ENCODE measurements around the gene MBTPS2.
A peak's percentile ranks its signal among the peaks of the same experiment; 100 is the strongest.
"Not testable (repeated sequence)": the region's sequence is repeated elsewhere in the genome, so short reads cannot be mapped to it uniquely, and the experiment has no call there.

Gene MBTPS2

GRCh38 chrX:21863241-21863640 is 23.8 kb downstream of the MBTPS2 start:
- DNase-seq, result no peak

GRCh38 chrX:21865436-21865835 is 26.0 kb downstream of the MBTPS2 start:
- DNase-seq, result no peak

GRCh38 chrX:21870494-21870893 is 31.1 kb downstream of the MBTPS2 start:
- no peak for DNase-seq

- DNase-seq, result no peak
Observed at GRCh38 chrX:21873063-21873775, 33.8 kb downstream of the MBTPS2 start.

- DNase-seq, result not testable (repeated sequence)
Observed at GRCh38 chrX:21874182-21874581, 34.8 kb downstream of the MBTPS2 start.

- no peak for DNase-seq
Observed at GRCh38 chrX:21875013-21875412, 35.6 kb downstream of the MBTPS2 start.

- DNase-seq, result no peak
Observed at GRCh38 chrX:21881881-21882574, 42.6 kb downstream of the MBTPS2 start.

- no peak for DNase-seq
Observed at GRCh38 chrX:21883258-21883657, 43.8 kb downstream of the MBTPS2 start.

GRCh38 chrX:21885568-21885967 is 46.2 kb downstream of the MBTPS2 start:
- no peak for DNase-seq

GRCh38 chrX:21905313-21905712 is 65.9 kb downstream of the MBTPS2 start:
- peak in 1 of 3 experiments; percentile 33 for DNase-seq

- peak in 1 of 3 experiments; percentile 40 for DNase-seq
Observed at GRCh38 chrX:21905953-21906352, 66.5 kb downstream of the MBTPS2 start.

- no peak for DNase-seq
Observed at GRCh38 chrX:21907260-21907659, 67.8 kb downstream of the MBTPS2 start.

GRCh38 chrX:21911481-21911880 is 72.1 kb downstream of the MBTPS2 start:
- DNase-seq, result no peak

GRCh38 chrX:21912220-21912619 is 72.8 kb downstream of the MBTPS2 start:
- DNase-seq, result no peak

- no peak for DNase-seq
Observed at GRCh38 chrX:21912989-21913388, 73.6 kb downstream of the MBTPS2 start.

- no peak for DNase-seq
Observed at GRCh38 chrX:21926116-21926515, 86.7 kb downstream of the MBTPS2 start.

GRCh38 chrX:21926527-21927278 is 87.3 kb downstream of the MBTPS2 start:
- no peak for DNase-seq

GRCh38 chrX:21929209-21929608 is 89.8 kb downstream of the MBTPS2 start:
- no peak for DNase-seq

- no peak for DNase-seq
Observed at GRCh38 chrX:21930986-21931385, 91.6 kb downstream of the MBTPS2 start.

- no peak for DNase-seq
Observed at GRCh38 chrX:21932292-21933002, 93.0 kb downstream of the MBTPS2 start.

GRCh38 chrX:21933077-21933476 is 93.7 kb downstream of the MBTPS2 start:
- no peak for DNase-seq

GRCh38 chrX:21934414-21934813 is 95.0 kb downstream of the MBTPS2 start:
- DNase-seq, result no peak

Data from NCI-H1417 (cell line).